RWPE2 (cell line): ENCODE measurements around the gene MGST3.
A peak's percentile ranks its signal among the peaks of the same experiment; 100 is the strongest.
"Not testable (repeated sequence)": the region's sequence is repeated elsewhere in the genome, so short reads cannot be mapped to it uniquely, and the experiment has no call there.

Experiments
- ATAC-seq: fragments of 200-7000 bp; cut with Tn5 transposase; 3 replicates; pipeline ENCODE4 v1.9.1; 2021; ENCODE audit warnings: low read depth
- DNase-seq: peaks from one replicate; pipeline ENCODE4 v3.0.0-alpha.2; 2020; ENCODE audit warnings: low spot score
- H3K27ac ChIP-seq: fragments of 450-650 bp; 2 replicates; pipeline ENCODE4 v1.5.1; 2017; ENCODE audit warnings: mild to moderate bottlenecking; ENCODE audit not compliant: poor library complexity, severe bottlenecking
- H3K27me3 ChIP-seq: fragments of 250-450 bp; sonication (Bioruptor Pico); 2 replicates; pipeline ENCODE4 v1.5.1; 2021; ENCODE audit warnings: mild to moderate bottlenecking, moderate library complexity; ENCODE audit not compliant: insufficient read depth, poor library complexity, severe bottlenecking
- H3K36me3 ChIP-seq: fragments of 250-450 bp; sonication (Bioruptor Pico); 2 replicates; pipeline ENCODE4 v1.5.1; 2020; ENCODE audit warnings: low read depth, mild to moderate bottlenecking, moderate library complexity
- H3K4me1 ChIP-seq: fragments of 250-450 bp; sonication (Bioruptor Pico); 2 replicates; pipeline ENCODE4 v1.5.1; 2021; ENCODE audit warnings: mild to moderate bottlenecking, moderate library complexity; ENCODE audit not compliant: insufficient read depth, poor library complexity, severe bottlenecking
- H3K4me3 ChIP-seq: fragments of 250-450 bp; sonication (Bioruptor Pico); 2 replicates; pipeline ENCODE4 v1.5.1; 2021; ENCODE audit warnings: mild to moderate bottlenecking, moderate library complexity; ENCODE audit not compliant: severe bottlenecking
- H3K9me3 ChIP-seq: fragments of 250-450 bp; sonication (Bioruptor Pico); 2 replicates; pipeline ENCODE4 v1.5.1; 2021; ENCODE audit warnings: mild to moderate bottlenecking, moderate library complexity; ENCODE audit not compliant: severe bottlenecking
- CTCF ChIP-seq: fragments of 450-650 bp; IDR thresholded peaks from one replicate; pipeline ENCODE4 v1.5.1; 2017; ENCODE audit warnings: mild to moderate bottlenecking, moderate library complexity; ENCODE audit not compliant: poor library complexity, severe bottlenecking

Gene MGST3

GRCh38 chr1:165697491-165697880 lies 66.5 kb downstream of the MGST3 start:
- ATAC-seq (no peak), DNase-seq (no peak)
- no peak for TF ChIP-seq CTCF
- Histone ChIP-seq H3K4me1 (peaks cover 17% of the 10 kb centered on the region), H3K27ac (peak overlapping the region; percentile 88), H3K9me3 (no peaks in the 10 kb centered on the region), H3K36me3 (peaks cover 23% of the 10 kb centered on the region), H3K4me3 (peak overlapping the region; percentile 98), H3K27me3 (no peaks in the 10 kb centered on the region)

GRCh38 chr1:165697881-165698760 lies 67.1 kb downstream of the MGST3 start, which contains the start of gene ALDH9A1:
ALDH9A1 (minus strand) TSS chr1:165698562; CDS start chr1:165698558, 4 bp downstream.
- peak within 1 kb of the TSS; percentile 88 for H3K27ac ChIP-seq
- no peaks in the 10 kb centered on the region for H3K27me3 ChIP-seq
- peak; percentile 88 for ATAC-seq
- H3K9me3 ChIP-seq = no peaks in the 10 kb centered on the region
- peak; percentile 76 for DNase-seq
- H3K36me3 ChIP-seq = peaks cover 19% of the 10 kb centered on the region
- H3K4me3 ChIP-seq = peak within 1 kb of the TSS; percentile 98
- H3K4me1 ChIP-seq = peaks cover 17% of the 10 kb centered on the region
- TF ChIP-seq CTCF = peak; percentile 57

- Histone ChIP-seq H3K36me3 (peaks cover 13% of the 10 kb centered on the region), H3K4me3 (peak overlapping the region; percentile 98), H3K4me1 (peaks cover 17% of the 10 kb centered on the region), H3K9me3 (no peaks in the 10 kb centered on the region), H3K27me3 (no peaks in the 10 kb centered on the region), H3K27ac (peak overlapping the region; percentile 88)
- no peak for TF ChIP-seq CTCF
- no peak for DNase-seq
- no peak for ATAC-seq
These were observed 67.7 kb downstream of the MGST3 start for GRCh38 chr1:165698761-165699052.

- Histone ChIP-seq H3K27ac (no peak overlapping the region), H3K4me3 (no peak overlapping the region), H3K4me1 (peaks cover 17% of the 10 kb centered on the region), H3K27me3 (no peaks in the 10 kb centered on the region), H3K9me3 (no peaks in the 10 kb centered on the region), H3K36me3 (peaks cover 6% of the 10 kb centered on the region)
- ATAC-seq (no peak), DNase-seq (no peak)
- no peak for TF ChIP-seq CTCF
These were observed 68.5 kb downstream of the MGST3 start for GRCh38 chr1:165699577-165699976.

GRCh38 chr1:165701922-165702321 lies 70.9 kb downstream of the MGST3 start:
- not testable (repeated sequence) for DNase-seq, H3K36me3 ChIP-seq, H3K4me1 ChIP-seq, ATAC-seq, H3K27me3 ChIP-seq, H3K4me3 ChIP-seq, H3K27ac ChIP-seq, H3K9me3 ChIP-seq
